CD4-positive, alpha-beta T cell treated with Interleukin-6 at 100 ng/mL for 8 hours (primary cell): Measurements from ENCODE around the gene RSRC2.
"Not testable (repeated sequence)": the region's sequence is repeated elsewhere in the genome, so short reads cannot be mapped to it uniquely, and the experiment has no call there.

ENCODE experiments used
- DNase-seq: peaks from one replicate; pipeline ENCODE4 v3.0.0-alpha.2; 2020; ENCODE audit warnings: mixed read lengths, low spot score

RSRC2 gene

GRCh38 chr12:122517877-122518276 lies 8.9 kb downstream of the RSRC2 start:
- no peak for DNase-seq

- no peak for DNase-seq
Observed at GRCh38 chr12:122516544-122517361, 10.0 kb downstream of the RSRC2 start.

GRCh38 chr12:122515275-122515674 lies 11.5 kb downstream of the RSRC2 start:
- DNase-seq: no peak

GRCh38 chr12:122513660-122514059 lies 13.1 kb downstream of the RSRC2 start:
- no peak for DNase-seq

GRCh38 chr12:122513028-122513427 lies 13.7 kb downstream of the RSRC2 start:
- DNase-seq: not testable (repeated sequence)

- no peak for DNase-seq
Observed at GRCh38 chr12:122508163-122508562, 18.6 kb downstream of the RSRC2 start.

GRCh38 chr12:122506393-122506938 lies 20.3 kb downstream of the RSRC2 start:
- no peak for DNase-seq

- no peak for DNase-seq
Observed at GRCh38 chr12:122505419-122506051, 21.2 kb downstream of the RSRC2 start.

- DNase-seq: no peak
Observed at GRCh38 chr12:122503783-122504590, 22.7 kb downstream of the RSRC2 start.

GRCh38 chr12:122503147-122503751 lies 23.5 kb downstream of the RSRC2 start:
- no peak for DNase-seq

GRCh38 chr12:122501489-122501989 lies 25.2 kb downstream of the RSRC2 start:
- DNase-seq: no peak

GRCh38 chr12:122500685-122501488 lies 25.8 kb downstream of the RSRC2 start, which contains the start of gene ZCCHC8:
ZCCHC8 (minus strand) TSS chr12:122500932; CDS start chr12:122500840, 92 bp downstream.
- DNase-seq: peak; percentile 96

- peak; percentile 4 for DNase-seq
Observed at GRCh38 chr12:122499991-122500684, 26.6 kb downstream of the RSRC2 start.

GRCh38 chr12:122495258-122495657 lies 31.5 kb downstream of the RSRC2 start:
- DNase-seq: no peak

- not testable (repeated sequence) for DNase-seq
Observed at GRCh38 chr12:122493222-122493621, 33.5 kb downstream of the RSRC2 start.

- DNase-seq: no peak
Observed at GRCh38 chr12:122491991-122492390, 34.7 kb downstream of the RSRC2 start.

- no peak for DNase-seq
Observed at GRCh38 chr12:122489038-122489437, 37.7 kb downstream of the RSRC2 start.

GRCh38 chr12:122487807-122488206 lies 38.9 kb downstream of the RSRC2 start:
- not testable (repeated sequence) for DNase-seq

GRCh38 chr12:122486805-122487426 lies 39.8 kb downstream of the RSRC2 start:
- DNase-seq: no peak

- DNase-seq: not testable (repeated sequence)
Observed at GRCh38 chr12:122486360-122486759, 40.4 kb downstream of the RSRC2 start.
